ENCODE results near the gene NAALADL2.

The NAALADL2 gene

DNA sequence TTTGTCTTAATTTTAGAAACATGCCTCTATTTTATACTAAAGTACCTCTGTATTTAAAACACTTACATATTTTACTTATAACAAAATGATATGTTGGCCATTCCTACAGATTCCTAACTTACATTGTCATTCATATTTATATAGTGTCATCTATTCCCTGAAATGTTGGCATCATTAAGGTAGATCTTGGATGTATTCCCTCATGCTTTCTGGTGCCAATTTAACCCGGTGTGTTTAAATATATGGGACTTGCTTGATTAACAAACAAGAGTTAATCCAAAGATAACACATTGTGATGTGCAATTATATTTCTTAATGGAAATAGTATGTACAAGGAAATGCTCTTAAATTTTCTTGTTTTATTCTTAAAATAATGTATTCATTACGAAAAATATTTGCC is 352.3 kb downstream of the NAALADL2 start:
- TF ChIP-seq, protein P1, sequence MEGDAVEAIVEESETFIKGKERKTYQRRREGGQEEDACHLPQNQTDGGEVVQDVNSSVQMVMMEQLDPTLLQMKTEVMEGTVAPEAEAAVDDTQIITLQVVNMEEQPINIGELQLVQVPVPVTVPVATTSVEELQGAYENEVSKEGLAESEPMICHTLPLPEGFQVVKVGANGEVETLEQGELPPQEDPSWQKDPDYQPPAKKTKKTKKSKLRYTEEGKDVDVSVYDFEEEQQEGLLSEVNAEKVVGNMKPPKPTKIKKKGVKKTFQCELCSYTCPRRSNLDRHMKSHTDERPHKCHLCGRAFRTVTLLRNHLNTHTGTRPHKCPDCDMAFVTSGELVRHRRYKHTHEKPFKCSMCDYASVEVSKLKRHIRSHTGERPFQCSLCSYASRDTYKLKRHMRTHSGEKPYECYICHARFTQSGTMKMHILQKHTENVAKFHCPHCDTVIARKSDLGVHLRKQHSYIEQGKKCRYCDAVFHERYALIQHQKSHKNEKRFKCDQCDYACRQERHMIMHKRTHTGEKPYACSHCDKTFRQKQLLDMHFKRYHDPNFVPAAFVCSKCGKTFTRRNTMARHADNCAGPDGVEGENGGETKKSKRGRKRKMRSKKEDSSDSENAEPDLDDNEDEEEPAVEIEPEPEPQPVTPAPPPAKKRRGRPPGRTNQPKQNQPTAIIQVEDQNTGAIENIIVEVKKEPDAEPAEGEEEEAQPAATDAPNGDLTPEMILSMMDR (IDR thresholded peaks at IDR 0.05; ENCODE audit: unreplicated experiment in 3 of 3): no peak
- no peak overlapping the region for H3K4me3 Mint-ChIP-seq
- no peak overlapping the region for H3K27ac Mint-ChIP-seq
- no peaks in the 10 kb centered on the region for H3K9me3 Mint-ChIP-seq
- H3K27me3 Mint-ChIP-seq (ENCODE audit: low read depth): no peaks in the 10 kb centered on the region
- H3K36me3 Mint-ChIP-seq (ENCODE audit: low read depth): no peaks in the 10 kb centered on the region
- no peaks in the 10 kb centered on the region for H3K4me1 Mint-ChIP-seq

DNA sequence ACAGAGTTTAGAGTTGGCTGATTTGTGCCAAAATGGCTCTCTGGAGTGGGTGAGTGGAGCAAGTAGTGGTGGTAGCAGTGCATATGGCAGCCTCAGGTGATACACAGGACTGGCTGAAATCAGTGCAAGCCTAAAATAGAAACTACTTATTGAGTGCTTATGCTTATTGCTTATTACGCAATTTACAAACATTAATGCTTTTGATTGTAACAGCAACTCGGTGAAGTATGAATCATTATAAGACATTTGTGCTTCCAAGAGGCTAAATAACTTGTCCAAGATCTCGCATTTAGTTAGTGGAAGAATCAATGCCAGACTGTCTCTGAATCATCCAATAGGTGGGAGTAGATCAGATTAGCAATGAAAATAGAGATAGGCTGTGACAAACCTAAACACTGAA is 353.8 kb downstream of the NAALADL2 start:
- TF ChIP-seq, protein P1 (IDR thresholded peaks at IDR 0.05; ENCODE audit: unreplicated experiment in 3 of 3): no peak
- no peaks in the 10 kb centered on the region for H3K4me1 Mint-ChIP-seq
- no peaks in the 10 kb centered on the region for H3K36me3 Mint-ChIP-seq (ENCODE audit: low read depth)
- H3K27me3 Mint-ChIP-seq (ENCODE audit: low read depth): no peaks in the 10 kb centered on the region
- no peak overlapping the region for H3K27ac Mint-ChIP-seq
- no peak overlapping the region for H3K4me3 Mint-ChIP-seq
- H3K9me3 Mint-ChIP-seq: no peaks in the 10 kb centered on the region

DNA sequence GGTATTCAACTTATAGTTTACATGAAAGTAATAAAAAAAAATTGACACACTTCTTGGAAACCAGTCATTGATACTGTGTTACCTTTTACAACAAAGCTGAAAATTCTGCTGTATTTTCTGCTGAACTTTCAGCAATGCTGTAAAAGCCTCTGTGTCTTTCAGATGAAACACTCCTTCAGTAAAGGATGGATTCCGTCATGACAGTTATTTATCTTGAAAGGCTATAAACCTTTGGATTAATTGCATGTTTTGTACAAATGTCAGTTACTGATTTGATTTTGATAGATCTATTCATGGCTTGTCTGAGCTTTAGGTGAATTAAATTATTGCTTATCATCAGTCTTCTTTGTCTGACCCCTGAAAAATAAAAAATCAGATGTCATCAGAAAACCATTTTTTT is 355.1 kb downstream of the NAALADL2 start:
- no peaks in the 10 kb centered on the region for H3K27me3 Mint-ChIP-seq (ENCODE audit: low read depth)
- H3K27ac Mint-ChIP-seq: no peak overlapping the region
- no peaks in the 10 kb centered on the region for H3K4me1 Mint-ChIP-seq
- TF ChIP-seq, protein P1 (IDR thresholded peaks at IDR 0.05; ENCODE audit: unreplicated experiment in 3 of 3): no peak
- no peaks in the 10 kb centered on the region for H3K9me3 Mint-ChIP-seq
- no peak overlapping the region for H3K4me3 Mint-ChIP-seq
- H3K36me3 Mint-ChIP-seq (ENCODE audit: low read depth): no peaks in the 10 kb centered on the region

DNA sequence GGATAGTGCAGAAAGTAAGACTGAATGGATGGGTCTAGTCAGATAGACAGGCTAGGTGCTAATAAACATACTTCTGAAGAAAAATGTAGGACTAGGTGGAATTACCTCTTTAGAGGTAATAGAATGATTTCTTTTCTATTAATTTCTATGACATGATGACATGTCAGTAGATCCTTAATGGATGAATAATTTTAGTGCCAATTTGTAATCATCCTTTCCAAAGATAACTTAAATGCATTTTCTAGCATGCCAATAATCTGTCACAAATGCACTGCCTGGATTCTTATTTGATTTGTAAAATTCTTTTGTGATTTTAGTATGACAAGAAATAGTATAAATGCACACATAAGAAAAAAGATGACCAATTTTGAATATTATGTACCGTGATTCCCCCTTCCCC is 356.7 kb downstream of the NAALADL2 start:
- TF ChIP-seq, protein P1 (IDR thresholded peaks at IDR 0.05; ENCODE audit: unreplicated experiment in 3 of 3): no peak
- no peaks in the 10 kb centered on the region for H3K4me1 Mint-ChIP-seq
- no peaks in the 10 kb centered on the region for H3K36me3 Mint-ChIP-seq (ENCODE audit: low read depth)
- no peak overlapping the region for H3K27ac Mint-ChIP-seq
- no peak overlapping the region for H3K4me3 Mint-ChIP-seq
- H3K27me3 Mint-ChIP-seq (ENCODE audit: low read depth): no peaks in the 10 kb centered on the region
- H3K9me3 Mint-ChIP-seq: no peaks in the 10 kb centered on the region

DNA sequence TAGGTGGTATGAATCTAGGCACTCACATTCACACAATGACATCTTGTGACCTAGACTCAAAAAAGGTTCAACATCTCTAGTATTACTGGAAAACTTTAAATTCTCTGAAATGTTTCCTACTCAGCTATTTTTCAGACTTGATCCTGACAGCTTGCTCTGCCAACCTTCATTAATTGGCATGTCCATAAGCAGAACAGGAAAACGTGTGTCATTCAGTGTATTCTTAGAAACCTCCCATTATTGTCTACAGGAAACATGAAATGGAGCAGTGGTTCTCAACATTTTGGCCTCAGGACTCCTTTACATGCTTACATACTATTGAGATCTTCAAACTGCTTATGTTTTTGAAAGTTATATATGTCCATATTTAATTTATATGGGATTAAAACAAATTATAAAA is 363.2 kb downstream of the NAALADL2 start:
- Mint-ChIP-seq H3K9me3 (no peaks in the 10 kb centered on the region), H3K36me3 (ENCODE audit: low read depth) (no peaks in the 10 kb centered on the region), H3K27ac (no peak overlapping the region), H3K4me1 (no peaks in the 10 kb centered on the region), H3K4me3 (no peak overlapping the region), H3K27me3 (ENCODE audit: low read depth) (peaks cover 3% of the 10 kb centered on the region)
- TF ChIP-seq, protein P1 (IDR thresholded peaks at IDR 0.05; ENCODE audit: unreplicated experiment in 3 of 3): no peak

DNA sequence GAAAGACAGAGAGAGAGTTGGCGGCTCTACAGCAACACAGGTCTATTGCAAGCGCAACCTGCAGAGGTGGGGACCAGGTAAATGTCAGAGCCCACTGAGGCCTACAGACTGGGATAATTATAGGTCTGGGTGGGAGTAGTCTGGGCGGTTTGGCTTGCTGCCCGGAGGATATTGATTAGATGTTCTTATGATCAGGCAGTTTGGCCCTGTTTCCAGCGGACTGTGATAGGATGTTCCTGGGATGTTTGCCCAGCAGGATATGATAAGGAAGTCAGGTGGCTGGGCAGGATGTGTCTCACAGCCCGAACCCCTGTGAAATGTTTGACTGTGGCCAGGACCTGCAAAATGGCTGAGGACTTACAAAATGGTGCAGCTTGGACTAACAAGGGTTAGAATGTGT is 364.9 kb downstream of the NAALADL2 start:
- Mint-ChIP-seq H3K9me3 (no peaks in the 10 kb centered on the region), H3K27me3 (ENCODE audit: low read depth) (peaks cover 3% of the 10 kb centered on the region), H3K4me3 (no peak overlapping the region), H3K36me3 (ENCODE audit: low read depth) (no peaks in the 10 kb centered on the region), H3K27ac (no peak overlapping the region), H3K4me1 (no peaks in the 10 kb centered on the region)
- TF ChIP-seq, protein P1 (IDR thresholded peaks at IDR 0.05; ENCODE audit: unreplicated experiment in 3 of 3): no peak
